Esophagus muscularis mucosa (tissue), 4 donors: Measurements from ENCODE around the gene FAM78B.

ENCODE experiments used
- EP300 ChIP-seq: sonication (generic); formaldehyde crosslinking; IDR thresholded peaks from one replicate; pipeline ENCODE4 v1.6.1; 2017; ENCODE audit warnings: antibody characterized with exemption
- POLR2AphosphoS5 ChIP-seq, 2 donors: sonication (generic); formaldehyde crosslinking; IDR thresholded peaks; one replicate each; pipeline ENCODE4 v1.6.1; 2017; ENCODE audit warnings: antibody characterized with exemption in 2 of 2
- TF ChIP-seq, protein P1 (sequence below), 3 experiments: fragments of 200-600 bp in 2 of 3; fragments of 450-650 bp in 1 of 3; sonication (generic) in 2 of 3; IDR thresholded peaks; one replicate each; pipeline ENCODE4 v1.5.1; 2017 to 2019; ENCODE audit warnings: antibody characterized with exemption in 3 of 3, mild to moderate bottlenecking in 2 of 3, moderate library complexity in 1 of 3

DNA sequence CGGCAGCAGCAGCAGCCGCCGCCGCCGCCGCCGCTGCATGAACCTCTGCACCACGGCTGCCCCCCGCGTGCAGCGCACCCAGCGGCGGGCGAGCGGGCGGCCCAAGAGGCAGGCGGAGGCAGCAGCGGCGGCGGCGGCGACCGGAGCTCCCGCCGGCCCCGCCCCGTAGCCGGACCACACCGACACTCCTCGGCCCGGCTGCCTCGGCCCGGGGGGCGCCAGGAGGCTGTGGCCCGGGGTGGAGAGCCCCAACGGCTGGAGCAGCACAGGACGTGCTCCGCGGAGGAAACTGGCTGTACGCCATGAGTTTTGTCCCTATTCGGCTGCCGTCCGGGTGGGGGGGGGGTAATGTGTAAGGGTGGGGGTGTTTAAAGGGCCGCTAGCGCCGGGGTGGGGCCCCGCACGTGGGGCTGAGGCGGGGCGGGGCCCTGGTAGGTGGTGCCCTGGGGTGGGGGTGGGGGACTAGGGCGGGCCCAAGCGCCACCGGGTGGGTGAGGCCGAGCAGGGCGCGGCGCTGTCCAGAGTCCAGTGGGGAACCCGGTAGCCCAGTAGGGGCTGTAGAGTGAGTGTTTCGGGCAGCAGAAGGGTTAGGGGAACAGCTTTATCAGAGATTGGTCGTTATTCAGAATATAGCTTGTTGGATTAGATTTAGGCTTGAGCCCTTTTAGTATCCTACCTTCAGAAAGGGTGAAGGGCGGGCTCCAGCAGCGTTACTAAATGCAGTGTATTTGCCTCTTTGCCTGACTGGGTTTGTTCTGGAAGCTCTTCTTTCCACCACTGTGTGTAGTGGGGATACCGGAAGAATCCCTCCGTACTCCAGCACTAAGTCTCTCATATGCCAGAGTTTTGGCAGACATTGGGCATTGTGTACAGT lies at the start of gene FAM78B:
- TF ChIP-seq POLR2AphosphoS5 (IDR thresholded peaks at IDR 0.05) (peak in 1 of 2 donors; percentile 12), EP300 (no peak)
- TF ChIP-seq, protein P1, sequence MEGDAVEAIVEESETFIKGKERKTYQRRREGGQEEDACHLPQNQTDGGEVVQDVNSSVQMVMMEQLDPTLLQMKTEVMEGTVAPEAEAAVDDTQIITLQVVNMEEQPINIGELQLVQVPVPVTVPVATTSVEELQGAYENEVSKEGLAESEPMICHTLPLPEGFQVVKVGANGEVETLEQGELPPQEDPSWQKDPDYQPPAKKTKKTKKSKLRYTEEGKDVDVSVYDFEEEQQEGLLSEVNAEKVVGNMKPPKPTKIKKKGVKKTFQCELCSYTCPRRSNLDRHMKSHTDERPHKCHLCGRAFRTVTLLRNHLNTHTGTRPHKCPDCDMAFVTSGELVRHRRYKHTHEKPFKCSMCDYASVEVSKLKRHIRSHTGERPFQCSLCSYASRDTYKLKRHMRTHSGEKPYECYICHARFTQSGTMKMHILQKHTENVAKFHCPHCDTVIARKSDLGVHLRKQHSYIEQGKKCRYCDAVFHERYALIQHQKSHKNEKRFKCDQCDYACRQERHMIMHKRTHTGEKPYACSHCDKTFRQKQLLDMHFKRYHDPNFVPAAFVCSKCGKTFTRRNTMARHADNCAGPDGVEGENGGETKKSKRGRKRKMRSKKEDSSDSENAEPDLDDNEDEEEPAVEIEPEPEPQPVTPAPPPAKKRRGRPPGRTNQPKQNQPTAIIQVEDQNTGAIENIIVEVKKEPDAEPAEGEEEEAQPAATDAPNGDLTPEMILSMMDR (IDR thresholded peaks at IDR 0.05) = peak in 1 of 3 experiments; percentile 22
